Calu3 (cell line): Measurements from ENCODE around the gene TTLL13. TPM values are rescaled to one million over a fixed set of nuclear protein-coding genes. Genes with fewer than 3 reads are reported as not detected.

Experiments used
- BruUV-seq: library from RNA; stranded (reverse); fragments of 400-500 nt; replicated peaks from 2 replicates; lab custom pipeline; 2021; lab: Mats Ljungman, UMichigan
- CTCF ChIA-PET: fragments of 300-600 bp; sonication (Branson Sonifier 250); formaldehyde crosslinking; loops from one replicate; lab custom pipeline; 2022; ENCODE audit warnings: antibody characterized with exemption; lab: Charles Lee
- DNase-seq: peaks from one replicate; pipeline ENCODE4 v3.0.0; 2022
- H3K27ac Mint-ChIP-seq: one replicate; pipeline ENCODE4 v1.8.0; 2022; ENCODE audit warnings: mixed read lengths; ENCODE audit not compliant: unreplicated experiment
- H3K27me3 Mint-ChIP-seq: one replicate; pipeline ENCODE4 v1.8.0; 2022; ENCODE audit warnings: mixed read lengths; ENCODE audit not compliant: unreplicated experiment
- H3K36me3 Mint-ChIP-seq: one replicate; pipeline ENCODE4 v1.8.0; 2022; ENCODE audit warnings: mild to moderate bottlenecking, moderate library complexity, mixed read lengths; ENCODE audit not compliant: insufficient read depth, unreplicated experiment
- H3K4me1 Mint-ChIP-seq: one replicate; pipeline ENCODE4 v1.8.0; 2022; ENCODE audit warnings: mild to moderate bottlenecking, low read depth, mixed read lengths; ENCODE audit not compliant: unreplicated experiment
- H3K4me3 Mint-ChIP-seq: one replicate; pipeline ENCODE4 v1.8.0; 2022; ENCODE audit warnings: mild to moderate bottlenecking, low read depth, moderate library complexity, mixed read lengths; ENCODE audit not compliant: unreplicated experiment
- H3K9me3 Mint-ChIP-seq: one replicate; pipeline ENCODE4 v1.8.0; 2022; ENCODE audit warnings: low read depth, mixed read lengths; ENCODE audit not compliant: unreplicated experiment
- intact Hi-C: fragments of 100-400 bp; cut with micrococcal nuclease; formaldehyde crosslinking; loops from one replicate; pipeline ENCODE4 v1.10.0; 2022; ENCODE audit not compliant: unreplicated experiment
- total RNA-seq: library from RNA; stranded (reverse); gene quantifications from 2 replicates; pipeline ENCODE4 v1.2.3, GENCODE V29; 2022
- TF ChIP-seq, protein P1 (sequence below): fragments of 200-600 bp; IDR thresholded peaks from one replicate; pipeline ENCODE4 v1.8.0; 2022; ENCODE audit warnings: antibody characterized with exemption; ENCODE audit not compliant: unreplicated experiment

Gene TTLL13
- total RNA-seq, 1 experiment from 2014 or later = 0.71 TPM

GRCh38 chr15:90201944-90202375 lies 47.4 kb upstream of the TTLL13 start:
- CTCF ChIA-PET = interaction anchor here (0.7 to 3.5 kb wide), 3 partner anchors 11 to 980 kb away, joined by 3 to 13 read pairs (median 6); no protein-coding TSS in a partner anchor
- H3K36me3 Mint-ChIP-seq = peaks cover 34% of the 10 kb centered on the region
- BruUV-seq = no TSS peak
- H3K27ac Mint-ChIP-seq = peak overlapping the region; percentile 52
- H3K9me3 Mint-ChIP-seq = no peaks in the 10 kb centered on the region
- H3K4me1 Mint-ChIP-seq = peaks cover 19% of the 10 kb centered on the region
- peak; percentile 20 for DNase-seq
- H3K4me3 Mint-ChIP-seq = peak overlapping the region; percentile 73
- TF ChIP-seq, protein P1, sequence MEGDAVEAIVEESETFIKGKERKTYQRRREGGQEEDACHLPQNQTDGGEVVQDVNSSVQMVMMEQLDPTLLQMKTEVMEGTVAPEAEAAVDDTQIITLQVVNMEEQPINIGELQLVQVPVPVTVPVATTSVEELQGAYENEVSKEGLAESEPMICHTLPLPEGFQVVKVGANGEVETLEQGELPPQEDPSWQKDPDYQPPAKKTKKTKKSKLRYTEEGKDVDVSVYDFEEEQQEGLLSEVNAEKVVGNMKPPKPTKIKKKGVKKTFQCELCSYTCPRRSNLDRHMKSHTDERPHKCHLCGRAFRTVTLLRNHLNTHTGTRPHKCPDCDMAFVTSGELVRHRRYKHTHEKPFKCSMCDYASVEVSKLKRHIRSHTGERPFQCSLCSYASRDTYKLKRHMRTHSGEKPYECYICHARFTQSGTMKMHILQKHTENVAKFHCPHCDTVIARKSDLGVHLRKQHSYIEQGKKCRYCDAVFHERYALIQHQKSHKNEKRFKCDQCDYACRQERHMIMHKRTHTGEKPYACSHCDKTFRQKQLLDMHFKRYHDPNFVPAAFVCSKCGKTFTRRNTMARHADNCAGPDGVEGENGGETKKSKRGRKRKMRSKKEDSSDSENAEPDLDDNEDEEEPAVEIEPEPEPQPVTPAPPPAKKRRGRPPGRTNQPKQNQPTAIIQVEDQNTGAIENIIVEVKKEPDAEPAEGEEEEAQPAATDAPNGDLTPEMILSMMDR = no peak
- no peaks in the 10 kb centered on the region for H3K27me3 Mint-ChIP-seq
- intact Hi-C loops = no loop called here

DNA sequence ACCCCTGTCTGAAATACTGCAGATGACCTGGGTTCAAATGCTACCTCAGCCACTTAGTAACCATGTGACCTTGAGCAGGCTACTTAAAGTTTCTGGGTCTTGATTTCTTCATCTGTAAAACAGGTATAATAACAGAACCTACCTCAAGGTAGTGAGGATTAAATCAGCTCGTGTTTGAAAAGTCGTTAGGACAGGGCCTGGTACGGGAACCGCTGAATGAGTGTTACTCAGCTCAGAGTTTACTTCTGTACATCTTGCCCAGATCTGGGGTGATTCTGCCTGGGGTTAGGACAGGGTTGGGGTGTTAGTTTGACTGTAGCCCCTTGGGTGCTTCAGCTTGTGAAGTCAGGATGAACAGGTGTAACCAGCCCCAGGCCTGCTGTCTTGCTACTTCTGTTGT lies 46.4 kb upstream of the TTLL13 start:
- peak overlapping the region; percentile 73 for H3K4me3 Mint-ChIP-seq

GRCh38 chr15:90203473-90203872 lies 45.9 kb upstream of the TTLL13 start:
- H3K27me3 Mint-ChIP-seq = no peaks in the 10 kb centered on the region
- CTCF ChIA-PET = interaction anchor here (3.5 kb wide), 1 partner anchor 9 kb away, joined by 13 read pairs; no protein-coding TSS in a partner anchor
- TF ChIP-seq, protein P1 = no peak
- peaks cover 14% of the 10 kb centered on the region for H3K4me1 Mint-ChIP-seq
- DNase-seq = no peak
- H3K4me3 Mint-ChIP-seq = peak overlapping the region; percentile 73
- peaks cover 43% of the 10 kb centered on the region for H3K36me3 Mint-ChIP-seq
- no peaks in the 10 kb centered on the region for H3K9me3 Mint-ChIP-seq
- BruUV-seq = no TSS peak
- intact Hi-C loops = no loop called here
- no peak overlapping the region for H3K27ac Mint-ChIP-seq

More for the DNA sequence above, 46.4 kb upstream of the TTLL13 start:
- TF ChIP-seq, protein P1 = no peak
- H3K27ac Mint-ChIP-seq = peak overlapping the region; percentile 52
- DNase-seq = no peak
- BruUV-seq = no TSS peak
- peaks cover 42% of the 10 kb centered on the region for H3K36me3 Mint-ChIP-seq
- intact Hi-C loops = no loop called here
- H3K4me1 Mint-ChIP-seq = peaks cover 19% of the 10 kb centered on the region
- H3K27me3 Mint-ChIP-seq = no peaks in the 10 kb centered on the region
- CTCF ChIA-PET = interaction anchor here (1.3 to 3.5 kb wide), 2 partner anchors 10 to 12 kb away, joined by 6 to 13 read pairs; no protein-coding TSS in a partner anchor
- no peaks in the 10 kb centered on the region for H3K9me3 Mint-ChIP-seq

DNA sequence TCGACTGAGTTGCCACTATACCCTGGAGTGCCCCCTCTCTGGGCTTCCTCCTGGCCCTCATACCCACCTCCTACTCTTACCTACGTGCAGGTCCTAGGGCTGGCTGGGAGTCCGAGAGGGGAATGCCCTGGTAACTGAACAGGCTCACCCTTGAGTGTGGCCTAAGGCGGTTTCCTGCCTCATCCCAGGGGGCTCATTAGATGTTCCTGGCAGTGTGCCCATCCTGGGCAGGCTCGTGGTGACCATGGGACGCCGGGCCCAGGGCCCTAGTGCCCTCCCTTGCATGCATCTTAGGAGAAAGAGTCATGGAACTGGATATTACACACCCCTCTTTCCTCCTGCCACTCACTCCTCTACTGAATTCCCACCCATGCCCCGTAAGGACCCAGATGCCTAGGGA lies 45.4 kb upstream of the TTLL13 start:
- Mint-ChIP-seq H3K4me3 (no peak overlapping the region), H3K27ac (no peak overlapping the region), H3K4me1 (peaks cover 11% of the 10 kb centered on the region), H3K9me3 (no peaks in the 10 kb centered on the region), H3K36me3 (peaks cover 47% of the 10 kb centered on the region), H3K27me3 (no peaks in the 10 kb centered on the region)
- CTCF ChIA-PET = no interaction called here
- TF ChIP-seq, protein P1 = no peak
- intact Hi-C loops = no loop called here
- no peak for DNase-seq
- BruUV-seq = no TSS peak
